GM23338 (cell line): ENCODE measurements around the gene CYP3A7.

Source experiments
- CREB1 ChIP-seq: fragments of 250-450 bp; sonication (Bioruptor Pico); IDR thresholded peaks from 2 replicates; pipeline ENCODE4 v1.5.0; 2020; ENCODE audit warnings: low read depth, mild to moderate bottlenecking, moderate library complexity
- EZH2 ChIP-seq: fragments of 200-600 bp; sonication (generic); IDR thresholded peaks from one replicate; pipeline ENCODE4 v1.8.0; 2017; ENCODE audit warnings: antibody characterized with exemption, mild to moderate bottlenecking, low read depth; ENCODE audit not compliant: unreplicated experiment
- EZH2phosphoT487 ChIP-seq: fragments of 200-600 bp; sonication (generic); IDR thresholded peaks from one replicate; pipeline ENCODE4 v1.8.1; 2018; ENCODE audit warnings: antibody characterized with exemption; ENCODE audit not compliant: unreplicated experiment
- JUNB ChIP-seq: IDR thresholded peaks from one replicate; pipeline ENCODE4 v1.6.1; 2016; ENCODE audit warnings: antibody characterized with exemption; ENCODE audit not compliant: unreplicated experiment
- NANOG ChIP-seq: IDR thresholded peaks from 2 replicates; pipeline ENCODE4 v1.6.1; 2016; ENCODE audit warnings: antibody characterized with exemption, borderline replicate concordance
- POLR2AphosphoS5 ChIP-seq: IDR thresholded peaks from 2 replicates; pipeline ENCODE4 v1.6.1; 2016; ENCODE audit warnings: antibody characterized with exemption, low read depth
- STAT1 ChIP-seq: IDR thresholded peaks from one replicate; pipeline ENCODE4 v1.6.1; 2016; ENCODE audit warnings: antibody characterized with exemption; ENCODE audit not compliant: unreplicated experiment
- ZNF114 ChIP-seq: fragments of 250-450 bp; sonication (Bioruptor Pico); IDR thresholded peaks from 2 replicates; pipeline ENCODE4 v1.5.0; 2020; ENCODE audit warnings: mild to moderate bottlenecking, moderate library complexity
- ZNF331 ChIP-seq: fragments of 250-450 bp; sonication (Bioruptor Pico); IDR thresholded peaks from 2 replicates; pipeline ENCODE4 v1.5.0; 2020; ENCODE audit warnings: low read depth, mild to moderate bottlenecking, moderate library complexity
- TF ChIP-seq, protein P1 (sequence below), 2 experiments: fragments of 200-600 bp in 1 of 2; sonication (generic) in 1 of 2; conservative IDR thresholded peaks; 2 replicates each; pipeline versions ENCODE4 v1.5.1 to v1.6.1; 2016 to 2017; ENCODE audit warnings: antibody characterized with exemption in 2 of 2, low read depth in 2 of 2, mild to moderate bottlenecking in 2 of 2, moderate library complexity in 1 of 2
- TF ChIP-seq, protein P2 (sequence below): IDR thresholded peaks from one replicate; pipeline ENCODE4 v1.6.1; 2018; ENCODE audit warnings: antibody characterized with exemption; ENCODE audit not compliant: unreplicated experiment
- TF ChIP-seq, protein P3 (sequence below): IDR thresholded peaks from 2 replicates; pipeline ENCODE4 v1.6.1; 2016; ENCODE audit warnings: antibody characterized with exemption
- TF ChIP-seq, protein P4 (sequence below): fragments of 250-450 bp; sonication (Bioruptor Pico); IDR thresholded peaks from 2 replicates; pipeline ENCODE4 v1.5.0; 2020; ENCODE audit warnings: mild to moderate bottlenecking, moderate library complexity

DNA sequence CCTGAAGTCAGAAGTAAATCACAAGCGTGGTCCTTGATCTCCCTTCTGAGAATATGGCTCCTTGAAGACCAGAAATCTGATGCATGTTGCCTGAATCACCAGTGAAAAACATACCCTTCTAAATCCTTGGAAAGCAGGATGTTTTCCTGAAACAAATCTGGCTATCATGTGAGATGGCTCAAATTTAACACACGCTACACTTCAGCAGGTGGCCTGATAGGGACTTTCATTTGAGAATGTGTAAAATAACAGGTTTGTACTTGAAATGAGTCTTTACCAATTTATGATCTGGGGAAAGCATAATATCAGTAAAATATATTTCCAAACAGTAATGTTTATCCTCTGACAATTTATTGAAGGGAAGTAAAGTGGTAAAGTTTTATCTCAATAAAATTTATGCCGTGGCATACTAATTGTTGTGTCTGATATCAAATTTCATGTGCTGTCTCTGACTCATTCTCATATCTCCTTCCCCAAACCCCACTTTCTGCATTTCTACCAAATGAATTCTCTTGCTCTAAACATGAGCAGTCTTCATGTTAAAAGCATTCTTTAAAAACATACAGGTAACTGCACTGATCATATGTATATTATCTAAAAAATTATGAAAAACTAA lies 31.6 kb upstream of the CYP3A7 start:
- TF ChIP-seq, protein P1, sequence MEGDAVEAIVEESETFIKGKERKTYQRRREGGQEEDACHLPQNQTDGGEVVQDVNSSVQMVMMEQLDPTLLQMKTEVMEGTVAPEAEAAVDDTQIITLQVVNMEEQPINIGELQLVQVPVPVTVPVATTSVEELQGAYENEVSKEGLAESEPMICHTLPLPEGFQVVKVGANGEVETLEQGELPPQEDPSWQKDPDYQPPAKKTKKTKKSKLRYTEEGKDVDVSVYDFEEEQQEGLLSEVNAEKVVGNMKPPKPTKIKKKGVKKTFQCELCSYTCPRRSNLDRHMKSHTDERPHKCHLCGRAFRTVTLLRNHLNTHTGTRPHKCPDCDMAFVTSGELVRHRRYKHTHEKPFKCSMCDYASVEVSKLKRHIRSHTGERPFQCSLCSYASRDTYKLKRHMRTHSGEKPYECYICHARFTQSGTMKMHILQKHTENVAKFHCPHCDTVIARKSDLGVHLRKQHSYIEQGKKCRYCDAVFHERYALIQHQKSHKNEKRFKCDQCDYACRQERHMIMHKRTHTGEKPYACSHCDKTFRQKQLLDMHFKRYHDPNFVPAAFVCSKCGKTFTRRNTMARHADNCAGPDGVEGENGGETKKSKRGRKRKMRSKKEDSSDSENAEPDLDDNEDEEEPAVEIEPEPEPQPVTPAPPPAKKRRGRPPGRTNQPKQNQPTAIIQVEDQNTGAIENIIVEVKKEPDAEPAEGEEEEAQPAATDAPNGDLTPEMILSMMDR (conservative IDR thresholded peaks at IDR 0.05; ENCODE audit: low read depth in 2 of 2), result no peak
- TF ChIP-seq EZH2, result no peak
- no peak for TF ChIP-seq EZH2phosphoT487
- TF ChIP-seq POLR2AphosphoS5, result no peak
- TF ChIP-seq, protein P2, sequence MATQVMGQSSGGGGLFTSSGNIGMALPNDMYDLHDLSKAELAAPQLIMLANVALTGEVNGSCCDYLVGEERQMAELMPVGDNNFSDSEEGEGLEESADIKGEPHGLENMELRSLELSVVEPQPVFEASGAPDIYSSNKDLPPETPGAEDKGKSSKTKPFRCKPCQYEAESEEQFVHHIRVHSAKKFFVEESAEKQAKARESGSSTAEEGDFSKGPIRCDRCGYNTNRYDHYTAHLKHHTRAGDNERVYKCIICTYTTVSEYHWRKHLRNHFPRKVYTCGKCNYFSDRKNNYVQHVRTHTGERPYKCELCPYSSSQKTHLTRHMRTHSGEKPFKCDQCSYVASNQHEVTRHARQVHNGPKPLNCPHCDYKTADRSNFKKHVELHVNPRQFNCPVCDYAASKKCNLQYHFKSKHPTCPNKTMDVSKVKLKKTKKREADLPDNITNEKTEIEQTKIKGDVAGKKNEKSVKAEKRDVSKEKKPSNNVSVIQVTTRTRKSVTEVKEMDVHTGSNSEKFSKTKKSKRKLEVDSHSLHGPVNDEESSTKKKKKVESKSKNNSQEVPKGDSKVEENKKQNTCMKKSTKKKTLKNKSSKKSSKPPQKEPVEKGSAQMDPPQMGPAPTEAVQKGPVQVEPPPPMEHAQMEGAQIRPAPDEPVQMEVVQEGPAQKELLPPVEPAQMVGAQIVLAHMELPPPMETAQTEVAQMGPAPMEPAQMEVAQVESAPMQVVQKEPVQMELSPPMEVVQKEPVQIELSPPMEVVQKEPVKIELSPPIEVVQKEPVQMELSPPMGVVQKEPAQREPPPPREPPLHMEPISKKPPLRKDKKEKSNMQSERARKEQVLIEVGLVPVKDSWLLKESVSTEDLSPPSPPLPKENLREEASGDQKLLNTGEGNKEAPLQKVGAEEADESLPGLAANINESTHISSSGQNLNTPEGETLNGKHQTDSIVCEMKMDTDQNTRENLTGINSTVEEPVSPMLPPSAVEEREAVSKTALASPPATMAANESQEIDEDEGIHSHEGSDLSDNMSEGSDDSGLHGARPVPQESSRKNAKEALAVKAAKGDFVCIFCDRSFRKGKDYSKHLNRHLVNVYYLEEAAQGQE, result no peak
- TF ChIP-seq NANOG, result no peak
- TF ChIP-seq CREB1 (CRISPR knock-in tag), result no peak
- no peak for TF ChIP-seq ZNF114
- TF ChIP-seq JUNB, result no peak
- TF ChIP-seq, protein P3, sequence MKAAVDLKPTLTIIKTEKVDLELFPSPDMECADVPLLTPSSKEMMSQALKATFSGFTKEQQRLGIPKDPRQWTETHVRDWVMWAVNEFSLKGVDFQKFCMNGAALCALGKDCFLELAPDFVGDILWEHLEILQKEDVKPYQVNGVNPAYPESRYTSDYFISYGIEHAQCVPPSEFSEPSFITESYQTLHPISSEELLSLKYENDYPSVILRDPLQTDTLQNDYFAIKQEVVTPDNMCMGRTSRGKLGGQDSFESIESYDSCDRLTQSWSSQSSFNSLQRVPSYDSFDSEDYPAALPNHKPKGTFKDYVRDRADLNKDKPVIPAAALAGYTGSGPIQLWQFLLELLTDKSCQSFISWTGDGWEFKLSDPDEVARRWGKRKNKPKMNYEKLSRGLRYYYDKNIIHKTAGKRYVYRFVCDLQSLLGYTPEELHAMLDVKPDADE, result no peak
- no peak for TF ChIP-seq STAT1
- no peak for TF ChIP-seq ZNF331
- TF ChIP-seq, protein P4, sequence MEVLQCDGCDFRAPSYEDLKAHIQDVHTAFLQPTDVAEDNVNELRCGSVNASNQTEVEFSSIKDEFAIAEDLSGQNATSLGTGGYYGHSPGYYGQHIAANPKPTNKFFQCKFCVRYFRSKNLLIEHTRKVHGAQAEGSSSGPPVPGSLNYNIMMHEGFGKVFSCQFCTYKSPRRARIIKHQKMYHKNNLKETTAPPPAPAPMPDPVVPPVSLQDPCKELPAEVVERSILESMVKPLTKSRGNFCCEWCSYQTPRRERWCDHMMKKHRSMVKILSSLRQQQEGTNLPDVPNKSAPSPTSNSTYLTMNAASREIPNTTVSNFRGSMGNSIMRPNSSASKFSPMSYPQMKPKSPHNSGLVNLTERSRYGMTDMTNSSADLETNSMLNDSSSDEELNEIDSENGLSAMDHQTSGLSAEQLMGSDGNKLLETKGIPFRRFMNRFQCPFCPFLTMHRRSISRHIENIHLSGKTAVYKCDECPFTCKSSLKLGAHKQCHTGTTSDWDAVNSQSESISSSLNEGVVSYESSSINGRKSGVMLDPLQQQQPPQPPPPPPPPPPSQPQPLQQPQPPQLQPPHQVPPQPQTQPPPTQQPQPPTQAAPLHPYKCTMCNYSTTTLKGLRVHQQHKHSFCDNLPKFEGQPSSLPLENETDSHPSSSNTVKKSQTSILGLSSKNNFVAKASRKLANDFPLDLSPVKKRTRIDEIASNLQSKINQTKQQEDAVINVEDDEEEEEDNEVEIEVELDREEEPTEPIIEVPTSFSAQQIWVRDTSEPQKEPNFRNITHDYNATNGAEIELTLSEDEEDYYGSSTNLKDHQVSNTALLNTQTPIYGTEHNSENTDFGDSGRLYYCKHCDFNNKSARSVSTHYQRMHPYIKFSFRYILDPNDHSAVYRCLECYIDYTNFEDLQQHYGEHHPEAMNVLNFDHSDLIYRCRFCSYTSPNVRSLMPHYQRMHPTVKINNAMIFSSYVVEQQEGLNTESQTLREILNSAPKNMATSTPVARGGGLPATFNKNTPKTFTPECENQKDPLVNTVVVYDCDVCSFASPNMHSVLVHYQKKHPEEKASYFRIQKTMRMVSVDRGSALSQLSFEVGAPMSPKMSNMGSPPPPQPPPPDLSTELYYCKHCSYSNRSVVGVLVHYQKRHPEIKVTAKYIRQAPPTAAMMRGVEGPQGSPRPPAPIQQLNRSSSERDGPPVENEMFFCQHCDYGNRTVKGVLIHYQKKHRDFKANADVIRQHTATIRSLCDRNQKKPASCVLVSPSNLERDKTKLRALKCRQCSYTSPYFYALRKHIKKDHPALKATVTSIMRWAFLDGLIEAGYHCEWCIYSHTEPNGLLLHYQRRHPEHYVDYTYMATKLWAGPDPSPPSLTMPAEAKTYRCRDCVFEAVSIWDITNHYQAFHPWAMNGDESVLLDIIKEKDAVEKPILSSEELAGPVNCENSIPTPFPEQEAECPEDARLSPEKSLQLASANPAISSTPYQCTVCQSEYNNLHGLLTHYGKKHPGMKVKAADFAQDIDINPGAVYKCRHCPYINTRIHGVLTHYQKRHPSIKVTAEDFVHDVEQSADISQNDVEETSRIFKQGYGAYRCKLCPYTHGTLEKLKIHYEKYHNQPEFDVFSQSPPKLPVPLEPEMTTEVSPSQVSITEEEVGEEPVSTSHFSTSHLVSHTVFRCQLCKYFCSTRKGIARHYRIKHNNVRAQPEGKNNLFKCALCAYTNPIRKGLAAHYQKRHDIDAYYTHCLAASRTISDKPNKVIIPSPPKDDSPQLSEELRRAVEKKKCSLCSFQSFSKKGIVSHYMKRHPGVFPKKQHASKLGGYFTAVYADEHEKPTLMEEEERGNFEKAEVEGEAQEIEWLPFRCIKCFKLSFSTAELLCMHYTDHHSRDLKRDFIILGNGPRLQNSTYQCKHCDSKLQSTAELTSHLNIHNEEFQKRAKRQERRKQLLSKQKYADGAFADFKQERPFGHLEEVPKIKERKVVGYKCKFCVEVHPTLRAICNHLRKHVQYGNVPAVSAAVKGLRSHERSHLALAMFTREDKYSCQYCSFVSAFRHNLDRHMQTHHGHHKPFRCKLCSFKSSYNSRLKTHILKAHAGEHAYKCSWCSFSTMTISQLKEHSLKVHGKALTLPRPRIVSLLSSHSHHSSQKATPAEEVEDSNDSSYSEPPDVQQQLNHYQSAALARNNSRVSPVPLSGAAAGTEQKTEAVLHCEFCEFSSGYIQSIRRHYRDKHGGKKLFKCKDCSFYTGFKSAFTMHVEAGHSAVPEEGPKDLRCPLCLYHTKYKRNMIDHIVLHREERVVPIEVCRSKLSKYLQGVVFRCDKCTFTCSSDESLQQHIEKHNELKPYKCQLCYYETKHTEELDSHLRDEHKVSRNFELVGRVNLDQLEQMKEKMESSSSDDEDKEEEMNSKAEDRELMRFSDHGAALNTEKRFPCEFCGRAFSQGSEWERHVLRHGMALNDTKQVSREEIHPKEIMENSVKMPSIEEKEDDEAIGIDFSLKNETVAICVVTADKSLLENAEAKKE (CRISPR knock-in tag), result no peak
